ENCODE measurements around the gene POU6F2. TPM values are rescaled to one million over a fixed set of nuclear protein-coding genes. Genes with fewer than 3 reads are reported as not detected.
A peak's percentile ranks its signal among the peaks of the same experiment; 100 is the strongest.

The POU6F2 gene
- polyA plus RNA-seq, 1 donor from 2014 or later: not detected

- H3K36me3 Mint-ChIP-seq: no peaks in the 10 kb centered on the region
- H3K4me1 Mint-ChIP-seq: peaks cover 0 to 9% (median 4%) of the 10 kb centered on the region in 3 donors
- no peak overlapping the region for H3K27ac Mint-ChIP-seq
- H3K9me3 Mint-ChIP-seq: peaks cover 0 to 5% (median 0%) of the 10 kb centered on the region in 3 donors
- no peak overlapping the region for H3K4me3 Mint-ChIP-seq
- H3K27me3 Mint-ChIP-seq: peaks cover 5% of the 10 kb centered on the region
Observed at GRCh38 chr7:39430909-39431641, 453.4 kb downstream of the POU6F2 start.

GRCh38 chr7:39432368-39432767 lies 454.7 kb downstream of the POU6F2 start:
- H3K36me3 Mint-ChIP-seq: no peaks in the 10 kb centered on the region
- peaks cover 0 to 5% (median 0%) of the 10 kb centered on the region in 3 donors for H3K9me3 Mint-ChIP-seq
- H3K27me3 Mint-ChIP-seq: peaks cover 5% of the 10 kb centered on the region

GRCh38 chr7:39432807-39433416 lies 455.2 kb downstream of the POU6F2 start:
- Mint-ChIP-seq H3K27ac (peak overlapping the region in 1 of 3 donors; percentile 26), H3K36me3 (no peaks in the 10 kb centered on the region), H3K4me1 (peaks cover 0 to 11% (median 4%) of the 10 kb centered on the region in 3 donors), H3K4me3 (no peak overlapping the region), H3K9me3 (peaks cover 0 to 5% (median 0%) of the 10 kb centered on the region in 3 donors), H3K27me3 (peaks cover 5% of the 10 kb centered on the region)

More at GRCh38 chr7:39432368-39432767, 454.7 kb downstream of the POU6F2 start:
- H3K27ac Mint-ChIP-seq: no peak overlapping the region
- peaks cover 0 to 11% (median 4%) of the 10 kb centered on the region in 3 donors for H3K4me1 Mint-ChIP-seq
- H3K4me3 Mint-ChIP-seq: no peak overlapping the region

- Mint-ChIP-seq H3K9me3 (peaks cover 0 to 5% (median 0%) of the 10 kb centered on the region in 3 donors), H3K27me3 (peaks cover 5% of the 10 kb centered on the region), H3K36me3 (no peaks in the 10 kb centered on the region), H3K4me3 (no peak overlapping the region), H3K27ac (no peak overlapping the region), H3K4me1 (peaks cover 0 to 11% (median 4%) of the 10 kb centered on the region in 3 donors)
Observed at GRCh38 chr7:39433550-39433949, 455.8 kb downstream of the POU6F2 start.

- Mint-ChIP-seq H3K27ac (no peak overlapping the region), H3K4me1 (peaks cover 0 to 11% (median 4%) of the 10 kb centered on the region in 3 donors), H3K4me3 (no peak overlapping the region), H3K27me3 (peaks cover 5% of the 10 kb centered on the region), H3K9me3 (peaks cover 0 to 5% (median 0%) of the 10 kb centered on the region in 3 donors), H3K36me3 (no peaks in the 10 kb centered on the region)
Observed at GRCh38 chr7:39434012-39434411, 456.3 kb downstream of the POU6F2 start.

- Mint-ChIP-seq H3K4me3 (no peak overlapping the region), H3K9me3 (no peaks in the 10 kb centered on the region), H3K27me3 (peaks cover 23% of the 10 kb centered on the region), H3K36me3 (peaks cover 1% of the 10 kb centered on the region), H3K4me1 (no peaks in the 10 kb centered on the region), H3K27ac (no peak overlapping the region)
Observed at GRCh38 chr7:39446546-39446945, 468.8 kb downstream of the POU6F2 start.

GRCh38 chr7:39451901-39452300 lies 474.2 kb downstream of the POU6F2 start:
- Mint-ChIP-seq H3K27ac (no peak overlapping the region), H3K36me3 (peaks cover 1% of the 10 kb centered on the region), H3K27me3 (peaks cover 10% of the 10 kb centered on the region), H3K4me3 (no peak overlapping the region), H3K9me3 (no peaks in the 10 kb centered on the region), H3K4me1 (no peaks in the 10 kb centered on the region)

GRCh38 chr7:39453743-39454355 lies 476.1 kb downstream of the POU6F2 start:
- H3K27me3 Mint-ChIP-seq: peaks cover 16% of the 10 kb centered on the region
- H3K4me3 Mint-ChIP-seq: no peak overlapping the region
- H3K36me3 Mint-ChIP-seq: peaks cover 1% of the 10 kb centered on the region

GRCh38 chr7:39458061-39458745 lies 480.5 kb downstream of the POU6F2 start:
- no peaks in the 10 kb centered on the region for H3K4me1 Mint-ChIP-seq
- no peak overlapping the region for H3K27ac Mint-ChIP-seq
- H3K27me3 Mint-ChIP-seq: peaks cover 12% of the 10 kb centered on the region
- H3K9me3 Mint-ChIP-seq: no peaks in the 10 kb centered on the region
- H3K4me3 Mint-ChIP-seq: no peak overlapping the region
- H3K36me3 Mint-ChIP-seq: no peaks in the 10 kb centered on the region

More at GRCh38 chr7:39453743-39454355, 476.1 kb downstream of the POU6F2 start:
- no peaks in the 10 kb centered on the region for H3K4me1 Mint-ChIP-seq
- no peak overlapping the region for H3K27ac Mint-ChIP-seq
- H3K9me3 Mint-ChIP-seq: no peaks in the 10 kb centered on the region

- no peaks in the 10 kb centered on the region for H3K9me3 Mint-ChIP-seq
- no peaks in the 10 kb centered on the region for H3K36me3 Mint-ChIP-seq
- H3K4me1 Mint-ChIP-seq: peaks cover 0 to 2% (median 0%) of the 10 kb centered on the region in 3 donors
- H3K4me3 Mint-ChIP-seq: no peak overlapping the region
- H3K27ac Mint-ChIP-seq: no peak overlapping the region
- H3K27me3 Mint-ChIP-seq: peaks cover 9% of the 10 kb centered on the region
Observed at GRCh38 chr7:39459636-39460035, 481.9 kb downstream of the POU6F2 start.

GRCh38 chr7:39460486-39460885 lies 482.8 kb downstream of the POU6F2 start:
- Mint-ChIP-seq H3K4me3 (no peak overlapping the region), H3K9me3 (no peaks in the 10 kb centered on the region), H3K4me1 (peaks cover 2 to 4% (median 3%) of the 10 kb centered on the region in 3 donors), H3K27ac (no peak overlapping the region), H3K36me3 (no peaks in the 10 kb centered on the region), H3K27me3 (peaks cover 13% of the 10 kb centered on the region)

- Mint-ChIP-seq H3K36me3 (no peaks in the 10 kb centered on the region), H3K27me3 (peaks cover 13% of the 10 kb centered on the region), H3K4me3 (no peak overlapping the region), H3K27ac (no peak overlapping the region), H3K9me3 (no peaks in the 10 kb centered on the region), H3K4me1 (peaks cover 2 to 4% (median 3%) of the 10 kb centered on the region in 3 donors)
Observed at GRCh38 chr7:39461263-39461820, 483.6 kb downstream of the POU6F2 start.

GRCh38 chr7:39463252-39463651 lies 485.5 kb downstream of the POU6F2 start:
- Mint-ChIP-seq H3K36me3 (no peaks in the 10 kb centered on the region), H3K4me1 (peaks cover 2 to 4% (median 3%) of the 10 kb centered on the region in 3 donors), H3K9me3 (no peaks in the 10 kb centered on the region), H3K27me3 (peaks cover 13% of the 10 kb centered on the region), H3K27ac (no peak overlapping the region), H3K4me3 (no peak overlapping the region)

GRCh38 chr7:39464350-39465054 lies 486.8 kb downstream of the POU6F2 start:
- H3K36me3 Mint-ChIP-seq: no peaks in the 10 kb centered on the region
- H3K9me3 Mint-ChIP-seq: no peaks in the 10 kb centered on the region
- H3K27ac Mint-ChIP-seq: no peak overlapping the region
- H3K4me3 Mint-ChIP-seq: peak overlapping the region in 1 of 4 donors; percentile 18
- peaks cover 2 to 4% (median 3%) of the 10 kb centered on the region in 3 donors for H3K4me1 Mint-ChIP-seq
- peaks cover 14% of the 10 kb centered on the region for H3K27me3 Mint-ChIP-seq
